GM18909 (cell line): Measurements from ENCODE around the gene BOLA1.
"Not testable (repeated sequence)": the region's sequence is repeated elsewhere in the genome, so short reads cannot be mapped to it uniquely, and the experiment has no call there.

ENCODE experiments used
- ATAC-seq: cut with Tn5 transposase; IDR thresholded peaks from one replicate; pipeline ENCODE4 v1.9.1; 2021; ENCODE audit warnings: mild to moderate bottlenecking; ENCODE audit not compliant: unreplicated experiment, poor library complexity

BOLA1 gene

GRCh38 chr1:149927563-149928400, 28.4 kb downstream of the BOLA1 start, which contains the start of gene SF3B4:
Gene SF3B4 (minus strand): TSS chr1:149927803. CDS start chr1:149927759, 44 bp downstream.
- ATAC-seq: peak; percentile 92

DNA sequence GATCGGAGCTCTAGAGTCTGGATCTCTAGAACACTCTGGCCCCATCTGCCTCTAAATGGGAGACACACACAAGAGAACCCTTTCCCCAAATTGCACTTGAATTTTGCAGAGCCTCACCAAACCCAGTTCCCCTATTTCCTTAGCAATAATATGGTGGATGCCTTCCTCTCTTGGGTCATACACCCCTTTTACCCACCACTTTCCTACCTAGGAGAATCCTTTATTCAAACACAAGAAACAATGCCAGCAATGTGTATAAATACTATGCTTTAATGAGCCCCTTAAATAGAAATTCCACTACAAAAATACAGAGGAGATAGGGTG, 29.0 kb downstream of the BOLA1 start:
- ATAC-seq: no peak

DNA sequence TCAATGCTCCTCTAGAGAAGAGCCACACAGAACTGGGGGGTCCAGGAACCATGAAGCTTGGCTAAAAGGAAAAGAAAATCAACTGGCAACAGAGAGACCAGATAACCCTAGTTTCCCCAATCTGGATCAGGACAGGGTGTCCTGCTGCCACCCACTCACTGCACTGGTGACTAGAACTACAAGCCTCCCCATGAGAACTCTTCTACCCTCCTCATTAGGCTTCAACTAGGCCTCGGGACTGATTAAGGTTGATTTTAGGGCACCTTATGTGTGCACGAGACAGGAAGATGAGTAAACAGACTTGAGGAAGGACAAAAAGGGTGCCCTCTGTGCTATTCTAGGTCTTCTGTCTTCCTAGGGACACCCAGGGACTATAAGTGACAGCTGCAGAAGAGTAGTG, 30.5 kb downstream of the BOLA1 start:
- no peak for ATAC-seq

DNA sequence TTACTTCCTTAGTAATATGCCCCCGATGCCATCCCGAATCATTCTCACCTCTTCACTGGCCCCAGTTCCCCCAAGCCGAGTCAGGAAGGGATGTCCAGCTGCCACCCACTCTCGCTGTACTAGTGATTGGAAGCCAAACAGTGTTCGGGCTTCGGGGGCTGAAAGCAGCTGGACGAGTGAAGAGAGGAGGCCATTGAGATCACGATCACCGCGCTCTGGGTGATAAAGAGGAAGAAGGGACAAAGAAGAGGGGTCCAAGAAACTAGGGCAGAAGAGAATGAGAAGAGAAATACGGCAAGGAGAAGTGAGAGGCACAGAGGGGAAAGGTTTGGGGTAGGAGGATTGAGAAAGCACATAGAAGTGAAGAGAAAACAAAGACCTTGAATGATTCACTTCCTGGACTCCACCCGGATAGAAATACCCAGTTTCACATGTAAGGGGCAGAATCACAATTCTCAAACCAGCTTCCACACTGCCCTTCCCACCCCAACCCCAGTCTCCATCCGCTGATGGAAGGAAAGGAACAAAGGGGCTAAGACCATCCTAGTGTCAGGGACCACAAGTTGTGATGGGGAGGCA, 31.9 kb downstream of the BOLA1 start:
- no peak for ATAC-seq

DNA sequence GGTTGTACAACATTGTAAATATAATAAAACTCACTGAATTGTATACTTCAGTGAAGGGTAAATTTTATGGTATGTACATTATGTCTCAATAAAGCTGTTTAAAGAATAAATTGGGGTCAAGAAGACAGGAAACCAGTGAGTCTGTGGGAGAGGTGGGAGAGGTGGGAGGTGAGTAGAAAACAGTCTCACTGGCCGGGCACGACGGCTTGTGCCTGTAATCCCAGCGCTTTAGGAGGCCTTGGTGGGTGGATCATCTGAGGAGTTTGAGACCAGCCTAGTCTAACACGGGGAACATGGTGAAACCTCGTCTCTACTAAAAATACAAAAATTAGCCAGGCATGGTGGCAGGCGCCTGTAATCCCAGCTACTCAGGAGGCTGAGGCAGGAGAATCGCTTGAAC, 33.1 kb downstream of the BOLA1 start:
- ATAC-seq: no peak

DNA sequence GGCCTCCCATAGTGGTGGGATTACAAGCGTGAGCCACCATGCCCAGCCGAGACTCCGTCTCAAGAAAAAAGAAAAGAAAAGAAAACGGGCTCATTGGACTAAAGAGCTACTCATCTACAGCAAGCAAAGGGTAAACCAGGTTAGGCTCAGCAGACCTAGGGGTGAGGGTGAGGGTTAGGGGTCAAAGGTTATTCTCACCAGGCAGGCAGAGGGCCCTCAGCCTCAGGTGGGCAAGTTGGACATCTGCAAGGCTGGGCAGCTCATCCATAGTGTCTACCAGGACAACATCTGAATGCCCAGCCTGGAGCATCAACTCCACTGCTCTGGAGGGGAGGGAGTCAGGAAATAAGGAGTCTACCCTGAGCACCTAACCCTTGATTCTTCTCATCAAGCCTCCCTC, 33.8 kb downstream of the BOLA1 start:
- no peak for ATAC-seq

DNA sequence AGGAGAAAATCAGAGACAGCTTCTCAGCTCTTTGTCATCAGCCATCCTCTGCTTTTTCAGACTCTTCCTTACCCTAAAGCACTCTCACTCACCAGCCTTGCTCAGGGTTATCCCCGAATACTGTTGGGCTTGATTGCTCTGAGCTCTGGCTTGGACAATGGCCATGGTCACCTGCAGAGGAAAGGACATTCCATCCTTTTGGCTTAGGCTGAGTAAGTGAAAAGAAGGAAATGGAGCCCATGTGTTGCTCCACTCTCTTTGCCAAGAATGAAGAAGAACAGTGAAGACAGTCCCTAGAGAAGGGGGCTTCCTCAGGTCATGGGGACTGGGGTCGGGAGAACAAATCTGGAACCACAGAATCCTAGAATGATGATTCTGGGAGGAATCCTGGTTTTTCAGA, 35.0 kb downstream of the BOLA1 start:
- no peak for ATAC-seq

DNA sequence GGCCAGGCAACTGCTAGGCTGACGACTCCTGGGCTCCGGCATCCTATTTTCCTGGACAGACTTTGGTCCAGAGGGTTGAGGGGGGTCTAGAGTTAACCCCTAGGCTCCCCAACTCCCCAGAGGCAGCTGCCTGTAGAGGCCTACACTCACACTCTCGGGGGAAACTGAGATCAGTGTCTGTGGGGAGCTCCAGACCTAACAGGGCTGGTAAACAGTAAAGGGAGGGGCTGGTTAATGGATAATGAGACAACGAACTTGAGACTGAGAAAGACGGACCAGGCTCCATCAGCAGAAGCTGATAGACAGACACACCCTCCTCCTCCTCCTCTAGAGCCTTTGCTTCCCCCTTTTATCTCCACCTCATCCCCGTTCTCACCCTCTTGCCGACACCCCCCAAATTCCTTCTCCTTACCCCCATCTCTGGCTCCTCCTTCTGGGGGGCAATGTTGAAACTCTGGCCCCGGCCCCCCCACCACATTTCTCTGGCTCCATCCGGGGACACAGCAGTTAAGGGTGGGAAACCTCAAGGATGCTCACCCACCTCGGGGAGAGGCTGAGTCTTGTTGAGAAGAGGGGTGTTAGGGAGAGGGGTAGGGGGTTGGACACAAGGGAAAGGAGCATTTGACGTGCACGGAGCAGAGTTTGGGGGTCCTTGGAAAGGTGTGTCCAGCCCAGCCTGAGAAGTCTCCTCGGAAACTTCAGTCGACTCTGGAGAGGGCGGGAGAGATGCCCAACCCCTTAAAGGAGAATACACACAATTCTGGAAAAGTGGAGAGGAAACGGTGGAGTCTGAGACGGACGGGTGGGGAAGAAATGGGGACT, 37.0 kb downstream of the BOLA1 start, which contains the start of gene MTMR11:
MTMR11 (minus strand) TSS at position 710 of the 822 bp plus-strand sequence; CDS start at position 478, 232 bp downstream.
- ATAC-seq: no peak

DNA sequence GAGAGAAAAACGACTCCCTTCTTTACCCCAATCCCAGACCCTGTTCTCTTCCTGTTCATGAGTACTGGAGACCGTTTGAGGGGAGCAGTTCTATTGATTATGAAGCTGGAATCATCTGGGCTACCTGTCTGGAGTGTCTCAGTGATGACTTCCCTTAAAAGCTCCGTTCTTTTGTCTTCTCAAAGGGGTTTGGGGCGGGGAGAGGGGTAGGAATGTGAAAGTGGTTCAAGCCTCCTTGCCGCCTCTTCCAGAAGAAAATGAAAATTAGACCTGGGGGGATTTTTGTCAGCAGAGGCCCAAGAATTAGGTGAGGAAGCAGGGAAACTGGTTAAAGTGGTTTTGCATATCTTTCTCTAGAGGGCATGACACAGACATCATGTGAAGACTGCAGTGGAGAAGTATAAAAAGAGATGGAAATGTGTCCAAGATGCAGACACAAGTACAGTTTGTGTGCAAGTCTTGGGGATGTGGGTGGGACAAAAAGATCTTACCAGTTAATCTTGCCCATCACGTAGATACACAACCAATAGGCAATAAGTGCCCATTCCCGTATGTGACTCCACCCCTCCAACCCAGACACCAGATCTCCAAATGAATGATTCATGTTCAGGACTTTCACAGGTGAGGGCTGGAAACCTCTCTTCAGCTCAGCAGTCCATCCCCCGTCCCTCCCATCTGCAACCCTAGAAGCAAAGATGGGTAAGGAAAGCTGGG, 37.8 kb downstream of the BOLA1 start:
- no peak for ATAC-seq

DNA sequence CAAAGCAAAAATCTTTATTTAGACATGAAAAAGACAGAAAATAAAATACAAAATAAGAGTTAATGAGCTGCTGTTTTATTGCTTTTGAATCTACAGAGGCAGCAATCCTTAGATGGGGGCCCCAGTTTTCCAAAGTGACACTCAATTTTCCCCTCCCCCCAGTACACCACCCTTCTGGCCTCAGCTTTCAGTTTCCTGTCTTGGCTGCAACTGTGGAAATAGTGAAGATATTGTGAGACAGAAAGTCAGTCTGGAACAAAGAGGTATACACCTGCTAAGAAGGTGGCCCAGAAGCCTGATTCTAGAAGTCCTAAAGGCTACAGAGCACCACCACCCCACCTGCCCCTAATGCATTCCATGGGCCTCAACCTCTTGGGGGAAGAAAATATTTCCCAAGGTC, 38.4 kb downstream of the BOLA1 start:
- no peak for ATAC-seq

GRCh38 chr1:149938668-149939003, 39.3 kb downstream of the BOLA1 start:
- ATAC-seq: not testable (repeated sequence)

DNA sequence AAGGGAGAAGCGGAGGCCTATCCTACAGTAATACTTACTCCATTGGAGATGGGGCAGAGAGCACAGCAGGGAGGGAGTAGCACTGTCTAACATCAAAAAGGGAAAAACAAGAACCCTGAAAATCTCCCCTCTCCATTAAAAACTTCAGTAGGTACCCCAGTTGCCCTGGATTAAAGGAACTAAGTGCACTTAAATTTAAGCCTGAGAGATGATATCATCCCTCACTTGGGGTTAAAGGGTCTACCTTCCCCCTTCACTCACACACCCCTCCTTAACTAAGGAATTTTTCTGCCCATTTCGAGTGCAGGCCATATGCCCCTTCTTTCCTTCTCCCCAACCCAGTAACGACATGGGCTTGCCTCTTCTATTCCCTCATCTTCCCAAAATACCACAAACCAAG, 41.1 kb downstream of the BOLA1 start:
- no peak for ATAC-seq

GRCh38 chr1:149942207-149942606, 42.8 kb downstream of the BOLA1 start:
- ATAC-seq: no peak

GRCh38 chr1:149942885-149943284, 43.5 kb downstream of the BOLA1 start:
- ATAC-seq: no peak

- ATAC-seq: no peak
Measured at GRCh38 chr1:149945206-149945605, 45.8 kb downstream of the BOLA1 start.

DNA sequence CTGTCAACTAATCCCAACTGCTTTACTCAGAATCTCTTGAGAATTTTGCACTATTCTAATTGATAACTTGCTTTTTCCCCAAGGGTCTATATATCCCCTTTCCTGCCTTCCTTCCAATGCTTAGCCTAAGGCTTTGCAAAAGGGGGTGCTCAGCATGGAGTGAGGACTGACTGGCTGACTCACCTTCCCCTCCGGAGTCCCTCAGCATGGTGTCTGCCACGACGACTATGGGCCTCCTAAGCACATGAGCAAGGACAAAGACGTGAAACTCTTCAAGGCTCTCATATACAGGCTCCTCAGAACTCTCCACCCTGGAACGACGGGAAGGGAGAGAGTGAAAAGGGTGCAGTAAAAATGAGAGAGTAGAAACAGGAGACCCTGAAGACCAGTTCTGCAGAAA, 50.5 kb downstream of the BOLA1 start:
- ATAC-seq: no peak
